GM18873 (cell line): Measurements from ENCODE around the gene STYXL2.

Experiments
- ATAC-seq: cut with Tn5 transposase; IDR thresholded peaks from one replicate; pipeline ENCODE4 v1.9.1; 2021; ENCODE audit warnings: mild to moderate bottlenecking, moderate library complexity, moderate number of reproducible peaks; ENCODE audit not compliant: unreplicated experiment, low FRiP score

Gene STYXL2

DNA sequence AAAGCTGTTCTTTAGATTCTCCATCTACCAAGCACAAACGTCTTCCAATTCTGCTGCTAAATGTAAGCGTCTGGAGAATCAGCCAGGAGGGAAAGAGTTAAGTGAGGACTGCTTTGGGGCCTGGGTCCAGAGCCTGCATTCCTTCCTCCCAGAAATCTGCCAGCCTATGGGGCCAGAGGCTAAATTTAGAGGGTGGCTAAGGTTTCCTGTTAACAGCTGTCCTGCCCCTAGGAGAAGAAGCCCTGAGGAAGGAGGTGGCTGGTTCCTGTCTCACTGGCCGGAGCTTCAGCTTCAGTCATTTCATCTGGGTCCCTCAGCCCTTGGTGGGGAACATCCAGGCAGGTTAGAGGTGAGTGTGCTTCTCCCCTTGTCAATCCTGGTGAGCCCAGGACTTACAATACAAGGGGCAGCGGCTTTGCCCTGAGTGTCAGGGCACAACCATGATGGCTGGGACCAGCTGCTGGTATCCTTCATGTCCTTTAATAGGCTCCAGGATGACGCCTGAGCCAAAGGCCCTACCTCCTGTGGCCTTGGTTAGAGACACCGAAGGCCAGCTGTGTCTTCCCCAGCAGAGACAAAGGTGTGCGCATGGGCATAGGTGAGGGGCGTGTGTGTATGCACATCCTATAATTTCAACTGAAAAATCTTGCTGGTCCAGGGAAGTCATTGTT lies at the start of gene STYXL2:
Gene STYXL2 (plus strand): TSS at position 230 of the 671 bp plus-strand sequence. CDS start 775 bp downstream, outside the sequence.
- ATAC-seq: no peak

- no peak for ATAC-seq
These were observed 42.0 kb upstream of the STYXL2 start for GRCh38 chr1:167051907-167052306.

DNA sequence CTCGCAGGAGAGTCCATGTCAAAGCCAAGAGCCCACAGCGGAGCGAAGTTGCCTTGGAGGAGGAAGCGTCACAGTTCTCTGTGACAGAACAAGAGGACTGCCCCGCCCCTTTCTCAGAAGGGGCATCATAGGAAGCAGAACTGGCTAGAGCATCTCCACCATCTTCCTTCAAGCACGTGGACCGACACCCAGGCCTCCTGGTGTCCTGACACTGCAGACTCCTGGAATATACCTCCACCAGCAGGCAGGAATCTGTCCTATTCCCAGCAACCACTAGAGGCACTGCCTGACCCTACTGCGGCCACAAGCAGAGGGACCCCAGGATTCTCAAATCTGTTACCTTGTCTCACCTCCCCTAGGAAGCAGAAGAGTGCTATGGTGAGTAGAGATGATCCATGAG lies 41.5 kb upstream of the STYXL2 start:
- ATAC-seq: no peak

DNA sequence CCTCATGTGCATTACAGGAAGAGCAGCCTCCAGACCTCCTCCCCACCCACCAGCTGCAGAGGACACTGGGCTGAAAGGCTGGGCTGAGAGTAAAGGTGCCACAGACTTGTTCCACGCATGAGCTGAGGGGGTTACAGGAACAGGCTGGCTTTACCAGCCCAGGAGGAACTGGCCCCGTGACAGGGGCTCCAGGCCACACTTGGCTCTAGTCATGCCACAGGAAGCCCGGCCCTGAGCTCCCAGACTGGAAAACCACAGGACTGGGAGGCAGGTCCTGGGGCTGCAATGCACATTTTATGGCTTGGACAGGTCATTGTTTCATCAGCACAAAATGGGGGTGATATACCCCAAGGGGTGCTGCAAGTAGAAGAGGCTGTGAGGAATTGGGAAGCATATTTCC lies 39.3 kb upstream of the STYXL2 start:
- ATAC-seq: no peak

- ATAC-seq: no peak
These were observed 38.8 kb upstream of the STYXL2 start for GRCh38 chr1:167054946-167055630.

DNA sequence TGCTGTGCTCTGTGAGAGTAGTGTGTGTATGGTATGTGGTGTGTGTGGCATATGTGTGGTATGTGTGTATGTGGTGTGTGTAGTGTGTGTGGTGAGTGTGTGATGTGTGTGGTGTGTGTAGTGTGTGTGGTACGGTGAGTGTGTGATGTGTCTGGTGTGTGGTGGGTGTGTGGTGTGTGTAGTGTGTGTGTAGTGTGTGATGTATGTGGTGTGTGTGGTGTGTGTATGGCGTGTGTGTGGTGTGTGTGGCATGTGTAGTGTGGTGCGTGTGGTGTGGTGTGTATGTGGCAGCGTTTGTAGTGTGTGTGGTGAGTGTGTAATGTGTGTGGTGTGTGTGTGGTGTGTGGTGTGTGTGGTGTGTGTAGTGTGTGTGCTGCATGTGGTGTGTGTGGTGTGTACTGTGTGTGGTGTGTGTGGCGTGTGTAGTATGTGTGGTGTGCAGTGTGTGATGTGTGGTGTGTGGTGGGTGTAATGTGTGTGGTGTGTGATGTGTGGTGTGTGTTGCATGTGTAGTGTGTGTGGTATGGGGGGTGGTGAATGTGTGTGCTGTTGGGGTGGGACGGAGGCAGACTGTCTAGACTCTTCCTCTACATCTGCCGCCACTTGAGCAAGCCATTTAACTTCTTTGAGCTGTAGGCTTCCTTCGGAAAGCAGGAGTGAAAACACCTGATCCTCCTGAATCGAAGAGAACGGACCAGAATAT lies 37.2 kb upstream of the STYXL2 start:
- no peak for ATAC-seq

DNA sequence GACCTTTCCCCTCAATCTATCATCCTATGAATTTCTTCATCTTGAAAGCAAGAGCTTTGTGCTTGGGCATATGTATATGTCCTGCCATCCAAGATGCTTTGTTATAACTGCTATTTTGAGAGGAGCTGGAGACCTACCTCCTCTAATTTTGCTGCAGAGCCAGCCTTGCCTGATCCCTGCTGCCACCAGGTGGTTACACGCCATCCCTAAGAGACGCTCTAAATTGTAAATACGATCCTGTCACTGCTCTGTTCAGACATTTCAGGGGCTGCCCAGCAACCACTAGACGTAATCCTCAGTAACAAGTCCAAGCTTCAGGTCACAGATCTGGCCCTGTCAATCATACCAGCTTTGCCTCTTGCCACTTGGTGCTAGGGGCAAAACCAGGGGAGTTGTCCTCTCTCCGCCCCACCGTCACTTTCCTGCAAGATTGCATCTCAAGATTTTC lies 36.6 kb upstream of the STYXL2 start:
- ATAC-seq: peak; percentile 53

DNA sequence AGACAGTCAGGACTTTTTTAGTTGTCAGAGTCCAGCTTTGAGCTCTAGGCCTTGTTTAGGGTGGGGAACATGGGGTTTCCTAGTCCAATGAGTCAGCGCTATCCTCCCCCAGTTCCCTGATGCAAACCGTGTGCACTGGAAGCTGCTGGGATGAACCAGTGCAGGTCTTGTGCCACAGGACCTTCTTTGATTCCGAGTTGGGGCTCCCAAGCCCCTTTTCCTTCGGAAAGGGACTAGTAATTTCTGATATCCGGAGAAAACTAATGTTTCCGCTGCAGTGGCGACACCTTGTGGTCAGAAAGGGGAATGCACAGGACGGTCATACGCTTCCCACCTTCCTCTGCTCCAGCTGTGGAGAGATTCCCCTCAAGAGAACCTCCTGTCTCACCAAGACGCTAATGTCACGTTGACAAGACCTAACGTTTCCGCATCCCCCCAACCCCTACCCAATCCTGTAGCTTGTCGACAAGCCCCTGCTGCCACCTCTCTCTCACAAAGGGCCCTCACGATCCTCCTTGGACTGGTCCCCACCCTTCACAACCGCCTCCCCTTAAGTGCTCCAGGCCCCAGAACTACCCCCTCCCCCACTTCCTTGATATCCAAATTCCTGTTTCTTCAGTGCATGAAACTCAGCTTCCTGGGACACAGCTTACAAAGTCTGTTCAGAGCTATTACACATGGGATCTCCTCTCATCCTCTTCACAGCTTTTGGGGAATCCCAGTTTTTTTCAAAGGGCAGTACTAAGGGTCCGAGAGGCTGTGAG lies 34.6 kb upstream of the STYXL2 start:
- ATAC-seq: no peak

DNA sequence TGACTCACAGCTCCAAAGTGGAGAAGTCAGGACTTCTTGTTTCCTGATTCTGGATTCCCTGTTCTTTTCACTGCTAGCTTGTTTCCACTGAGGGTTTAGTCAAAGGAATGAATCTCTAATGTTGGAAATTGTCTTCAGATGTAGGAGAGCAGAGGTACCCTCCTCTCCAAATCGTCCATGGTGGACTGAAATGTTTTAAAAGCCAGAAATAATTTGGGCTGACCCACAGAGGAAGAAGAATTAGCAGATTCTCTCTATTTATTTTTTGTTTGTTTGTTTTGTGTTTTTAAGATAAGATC lies 34.1 kb upstream of the STYXL2 start:
- ATAC-seq: no peak

DNA sequence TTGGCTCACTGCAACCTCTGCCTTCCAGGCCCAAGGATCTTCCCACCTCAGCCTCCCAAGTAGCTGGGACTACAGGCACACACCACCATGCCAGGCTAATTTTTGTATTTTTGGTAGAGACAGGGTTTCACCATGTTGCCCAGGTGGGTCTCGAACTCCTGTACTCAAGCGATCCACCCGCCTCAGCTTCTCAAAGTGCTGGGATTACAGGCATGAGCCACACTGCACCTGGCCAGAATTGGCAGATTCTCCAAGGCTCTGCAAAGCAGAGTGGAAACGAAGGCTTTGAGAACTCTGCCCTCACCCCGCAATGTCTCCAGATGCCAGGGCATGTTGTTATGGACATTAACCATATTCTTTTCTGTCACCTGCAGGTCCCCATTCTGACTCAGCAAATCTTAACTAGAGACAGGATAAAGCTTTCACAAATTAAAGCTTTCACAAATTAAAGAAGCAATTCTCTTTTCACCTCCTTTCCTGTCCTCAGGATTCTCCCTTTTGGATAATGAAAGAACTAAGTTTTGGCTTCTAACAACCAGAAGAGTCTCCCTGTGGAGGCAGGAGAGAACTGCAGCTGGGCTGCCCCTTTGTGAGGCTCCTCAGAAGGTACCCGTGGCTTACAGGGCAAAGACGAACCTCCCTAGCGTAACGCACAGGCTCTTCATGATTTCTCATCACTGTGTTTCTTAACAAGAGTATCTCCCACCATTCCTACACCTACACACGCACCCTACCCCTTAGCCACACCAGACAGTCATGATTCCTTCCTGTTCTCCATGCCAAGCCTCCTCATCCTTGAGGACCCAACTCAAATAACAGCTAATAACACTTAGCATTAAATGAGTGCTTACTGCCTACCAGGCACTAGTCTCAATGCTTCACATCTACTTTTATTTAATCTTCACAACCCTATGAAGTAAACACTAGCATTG lies 33.5 kb upstream of the STYXL2 start:
- ATAC-seq: no peak

- no peak for ATAC-seq
These were observed 32.8 kb upstream of the STYXL2 start for GRCh38 chr1:167061073-167061464.

DNA sequence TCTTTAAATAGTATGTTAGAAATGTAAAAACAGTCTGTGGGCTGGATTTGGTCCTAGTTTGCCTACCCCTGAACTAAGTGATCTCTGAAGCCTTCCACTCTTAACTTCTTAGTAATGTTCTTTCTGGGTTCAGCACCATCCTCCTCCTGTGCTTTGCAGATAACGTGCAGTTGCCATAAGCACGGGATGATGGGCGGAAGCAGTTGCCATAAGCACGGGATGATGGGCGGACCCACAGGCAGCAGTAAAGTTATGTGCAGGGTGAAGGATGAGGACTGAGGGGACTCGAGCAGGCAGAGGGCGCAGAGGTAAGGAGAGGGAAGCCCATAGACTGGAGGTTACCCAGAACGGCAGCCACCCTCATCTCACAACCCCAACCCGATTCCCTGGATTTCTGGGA lies 29.3 kb upstream of the STYXL2 start:
- ATAC-seq: no peak

- ATAC-seq: no peak
These were observed 28.4 kb upstream of the STYXL2 start for GRCh38 chr1:167065471-167065870.

DNA sequence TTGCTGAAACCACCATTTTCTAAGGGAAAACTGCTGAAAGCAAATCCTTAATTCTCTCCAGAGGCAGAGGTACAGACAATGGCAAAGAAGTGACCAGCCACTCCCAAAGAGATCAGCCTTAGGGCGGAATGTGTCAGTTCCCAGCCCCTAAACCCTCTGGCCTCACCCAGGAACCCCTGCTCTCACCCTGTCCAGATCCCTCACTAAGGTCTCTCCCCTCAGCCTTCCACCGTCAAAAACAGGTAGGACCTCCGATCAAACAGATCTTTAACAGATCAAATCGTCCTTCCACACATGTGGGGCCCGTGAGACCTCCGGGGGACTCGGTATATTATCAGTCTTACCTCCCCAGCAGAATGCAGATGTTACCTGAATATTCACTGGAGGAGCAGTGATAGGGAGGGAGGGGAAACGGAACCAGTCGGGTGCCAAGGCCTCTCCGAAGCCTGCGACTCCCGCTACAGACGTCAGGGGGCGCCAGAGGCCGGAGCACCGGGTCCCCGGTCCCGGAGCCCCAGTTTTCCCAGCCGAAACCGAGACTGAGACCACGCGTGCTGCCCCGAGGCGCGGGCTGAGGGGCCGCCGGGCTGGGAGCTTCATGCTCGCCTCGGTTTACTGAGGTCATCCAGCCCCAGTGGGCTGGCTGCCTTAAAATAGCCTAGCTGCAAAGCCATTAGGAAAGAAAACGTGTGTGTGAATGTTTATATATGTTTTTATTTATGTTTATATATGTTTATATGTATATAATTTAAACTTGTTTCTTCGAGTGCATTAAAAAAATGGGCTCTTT lies 27.3 kb upstream of the STYXL2 start:
- ATAC-seq: no peak

DNA sequence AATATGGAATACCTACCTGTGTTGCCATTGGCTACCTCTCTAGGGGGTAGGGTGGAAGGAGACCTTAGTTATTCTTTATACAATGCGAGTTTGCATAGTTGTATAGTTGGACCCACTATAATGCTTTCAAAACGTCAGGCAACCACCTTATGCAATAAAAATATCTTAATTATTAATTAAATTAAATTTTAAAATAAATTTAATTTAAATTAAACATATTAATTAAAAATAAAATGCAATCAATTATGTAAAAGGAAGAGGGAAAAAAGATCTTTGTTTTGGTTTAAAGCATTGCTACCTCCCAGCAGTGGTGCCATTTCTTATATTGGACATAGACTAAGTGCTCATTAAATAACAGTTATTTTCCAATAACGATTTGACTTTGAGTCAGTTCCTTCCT lies 26.0 kb upstream of the STYXL2 start:
- ATAC-seq: no peak

- no peak for ATAC-seq
These were observed 25.1 kb upstream of the STYXL2 start for GRCh38 chr1:167068761-167069160.

GRCh38 chr1:167071286-167071685 lies 22.6 kb upstream of the STYXL2 start:
- ATAC-seq: no peak

DNA sequence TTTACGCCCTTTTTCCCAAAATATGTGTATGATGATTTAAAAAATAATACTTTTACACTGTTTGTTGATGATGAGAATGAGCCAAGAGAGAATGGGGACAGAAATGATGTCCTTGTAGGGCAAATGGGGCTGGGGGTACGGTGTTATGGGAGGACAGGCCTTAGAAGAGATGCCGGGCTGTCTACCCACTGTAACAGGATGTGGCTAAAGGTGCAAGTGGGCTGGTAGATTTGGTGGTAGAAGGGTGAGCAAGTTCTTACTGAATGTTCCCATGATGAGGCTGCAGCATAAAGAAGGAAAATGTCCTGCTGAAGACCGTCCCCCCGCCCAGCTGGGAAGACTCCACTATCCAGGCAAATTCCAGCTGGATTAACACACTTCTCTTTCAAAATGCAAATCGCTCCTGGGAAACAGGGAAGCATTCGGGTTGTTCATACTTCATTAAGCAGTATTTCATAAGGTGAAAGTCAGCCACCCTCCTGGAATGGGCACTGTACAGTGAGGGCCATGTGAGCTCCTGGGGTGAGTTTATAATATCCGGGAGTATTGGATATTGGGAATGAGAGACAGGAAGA lies 17.7 kb upstream of the STYXL2 start:
- ATAC-seq: no peak
